ENCODE data around the gene TNK1.

DNA sequence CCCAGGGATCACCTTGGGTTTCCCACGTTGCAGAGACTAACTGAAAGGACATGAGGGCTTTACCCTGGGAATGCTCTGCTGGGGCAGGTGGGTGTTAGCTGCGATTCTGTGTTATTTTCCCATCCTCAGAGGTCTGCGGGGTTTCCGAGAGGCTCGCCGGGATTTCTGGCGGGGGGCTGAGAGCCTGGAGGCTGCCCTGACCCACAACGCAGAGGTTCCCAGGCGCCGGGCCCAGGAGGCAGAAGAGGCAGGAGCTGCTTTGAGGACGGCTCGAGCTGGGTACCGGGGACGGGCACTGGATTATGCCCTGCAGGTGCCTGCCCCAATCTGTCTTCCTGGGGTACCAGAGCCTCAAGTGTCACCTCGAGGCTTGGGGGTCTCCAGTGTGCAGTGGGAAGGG, 37.6 kb upstream of the TNK1 start:
- TF ChIP-seq, protein P1, sequence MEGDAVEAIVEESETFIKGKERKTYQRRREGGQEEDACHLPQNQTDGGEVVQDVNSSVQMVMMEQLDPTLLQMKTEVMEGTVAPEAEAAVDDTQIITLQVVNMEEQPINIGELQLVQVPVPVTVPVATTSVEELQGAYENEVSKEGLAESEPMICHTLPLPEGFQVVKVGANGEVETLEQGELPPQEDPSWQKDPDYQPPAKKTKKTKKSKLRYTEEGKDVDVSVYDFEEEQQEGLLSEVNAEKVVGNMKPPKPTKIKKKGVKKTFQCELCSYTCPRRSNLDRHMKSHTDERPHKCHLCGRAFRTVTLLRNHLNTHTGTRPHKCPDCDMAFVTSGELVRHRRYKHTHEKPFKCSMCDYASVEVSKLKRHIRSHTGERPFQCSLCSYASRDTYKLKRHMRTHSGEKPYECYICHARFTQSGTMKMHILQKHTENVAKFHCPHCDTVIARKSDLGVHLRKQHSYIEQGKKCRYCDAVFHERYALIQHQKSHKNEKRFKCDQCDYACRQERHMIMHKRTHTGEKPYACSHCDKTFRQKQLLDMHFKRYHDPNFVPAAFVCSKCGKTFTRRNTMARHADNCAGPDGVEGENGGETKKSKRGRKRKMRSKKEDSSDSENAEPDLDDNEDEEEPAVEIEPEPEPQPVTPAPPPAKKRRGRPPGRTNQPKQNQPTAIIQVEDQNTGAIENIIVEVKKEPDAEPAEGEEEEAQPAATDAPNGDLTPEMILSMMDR (IDR thresholded peaks at IDR 0.05): no peak
- TF ChIP-seq POLR2AphosphoS5 (IDR thresholded peaks at IDR 0.05) (no peak), EP300 (IDR thresholded peaks at IDR 0.05) (no peak), POLR2A (IDR thresholded peaks at IDR 0.05) (no peak)

Data from upper lobe of left lung (tissue), 4 donors.